Measurements from ENCODE around the gene GPR45. TPM values are rescaled to one million over a fixed set of nuclear protein-coding genes. Genes with fewer than 3 reads are reported as not detected.

GPR45 gene
- total and polyA plus RNA-seq, 2 experiments from 2014 or later, result not detected

DNA sequence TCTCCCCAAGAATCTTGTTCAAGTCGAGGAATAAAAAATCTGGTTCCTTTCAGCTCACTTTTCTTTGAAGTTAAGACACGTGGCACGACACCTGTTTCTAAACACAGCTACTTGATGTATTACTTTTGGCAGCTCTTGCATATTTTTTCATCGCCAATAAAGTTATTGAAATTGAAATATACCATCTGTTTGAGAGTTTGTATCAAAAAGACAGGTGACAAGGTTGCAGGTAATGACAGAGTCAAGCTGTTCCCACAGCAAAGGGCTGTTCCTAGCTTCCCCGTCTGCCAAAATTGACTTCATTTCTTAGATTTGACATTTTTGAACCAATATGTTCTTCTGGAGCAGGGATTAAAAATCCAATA, 5.5 kb upstream of the GPR45 start:
- peaks cover 12% of the 10 kb centered on the region; the same call in 1 of the 2 replicates for H3F3A ChIP-seq (ENCODE audit: insufficient read depth)
- in situ Hi-C loops (cut with MboI), result no loop called here
- WGBS, 2 experiments (ENCODE audit: low coverage in 1 of 2, low lambda C conversion rate in 2 of 2, missing lambda C conversion rate in 2 of 2), result 4 to 5% methylated on average over 5 of the region's 5 CpGs
- H3K27me3 ChIP-seq (replicated peaks; ENCODE audit: insufficient read depth), result 0 out of 2 replicates have a peak, but pooled peaks cover 9% of the 10 kb centered on the region
- peaks cover 11% of the 10 kb centered on the region for H3K4me1 ChIP-seq (ENCODE audit: insufficient read depth)
- H3K4me2 ChIP-seq (ENCODE audit: unreplicated experiment), result peak overlapping the region; percentile 39
- no peaks in the 10 kb centered on the region for H4K20me1 ChIP-seq (ENCODE audit: insufficient read depth)
- H3K36me3 ChIP-seq (ENCODE audit: low read depth), result no peaks in the 10 kb centered on the region
- H2AFZ ChIP-seq, result peak overlapping the region; percentile 50
- no peaks in the 10 kb centered on the region for H3K9me3 ChIP-seq (ENCODE audit: low read depth)
- H3K9me2 ChIP-seq (ENCODE audit: insufficient read depth), result no peaks in the 10 kb centered on the region
- no peak overlapping the region for H3K4me3 ChIP-seq
- H3K79me2 ChIP-seq (ENCODE audit: insufficient read depth), result no peaks in the 10 kb centered on the region
- H3K27ac ChIP-seq, result no peak overlapping the region
- no peak overlapping the region for H3K9ac ChIP-seq
- no peak for TF ChIP-seq EZH2 (IDR thresholded peaks at IDR 0.05; ENCODE audit: insufficient read depth, poor library complexity, severe bottlenecking)
- no peak for TF ChIP-seq EZH2phosphoT487 (IDR thresholded peaks at IDR 0.05; ENCODE audit: insufficient read depth, low read depth)
- DNase-seq, result no peak

DNA sequence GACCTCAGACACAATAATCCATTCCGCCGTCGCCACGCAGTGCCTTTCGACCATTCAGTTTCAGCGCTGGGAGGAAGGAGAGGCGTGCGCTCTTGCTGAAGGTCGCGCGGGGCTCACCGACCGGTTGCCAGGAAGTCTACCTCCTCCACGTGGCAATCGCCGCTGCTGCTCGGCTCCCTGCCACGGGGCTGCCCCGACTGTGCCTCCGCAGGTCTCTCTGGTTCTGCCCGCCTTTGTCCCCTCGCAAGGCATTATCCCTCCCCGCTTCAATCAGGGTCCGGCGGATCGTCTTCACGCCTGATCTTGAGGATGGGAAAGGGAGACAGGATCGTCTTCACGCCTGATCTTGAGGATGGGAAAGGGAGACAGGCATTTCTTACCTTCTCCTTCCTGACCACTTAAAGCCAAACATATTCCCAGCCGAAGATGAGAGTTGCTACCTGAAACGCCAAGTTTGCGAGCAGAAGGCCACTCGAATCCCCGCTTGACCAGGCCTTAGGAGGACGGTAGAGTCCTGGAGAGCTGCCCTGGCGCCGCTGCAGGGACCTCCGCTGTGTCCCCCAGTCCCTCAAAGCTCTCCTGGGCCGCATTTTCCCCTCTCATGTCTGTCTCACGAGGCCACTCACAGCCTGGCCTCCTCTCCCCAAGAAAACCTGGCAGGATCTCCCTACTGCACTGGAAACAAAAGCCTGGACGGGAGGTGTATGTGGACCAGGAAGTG, 4.3 kb upstream of the GPR45 start:
- H3K9me3 ChIP-seq (ENCODE audit: low read depth), result no peaks in the 10 kb centered on the region
- no peak overlapping the region for H3K9ac ChIP-seq
- peak; percentile 27 for DNase-seq
- no peaks in the 10 kb centered on the region for H3K79me2 ChIP-seq (ENCODE audit: insufficient read depth)
- no peaks in the 10 kb centered on the region for H3K36me3 ChIP-seq (ENCODE audit: low read depth)
- peak overlapping the region; percentile 64 for H2AFZ ChIP-seq
- 29% methylated on average over 41 of the region's 41 CpGs for WGBS, 2 experiments (ENCODE audit: low coverage in 1 of 2, low lambda C conversion rate in 2 of 2, missing lambda C conversion rate in 2 of 2)
- peaks cover 11% of the 10 kb centered on the region for H3K4me1 ChIP-seq (ENCODE audit: insufficient read depth)
- H3K4me3 ChIP-seq, result no peak overlapping the region
- peaks cover 12% of the 10 kb centered on the region; the same call in 1 of the 2 replicates for H3F3A ChIP-seq (ENCODE audit: insufficient read depth)
- no peaks in the 10 kb centered on the region for H4K20me1 ChIP-seq (ENCODE audit: insufficient read depth)
- H3K9me2 ChIP-seq (ENCODE audit: insufficient read depth), result no peaks in the 10 kb centered on the region
- H3K27ac ChIP-seq, result no peak overlapping the region
- H3K4me2 ChIP-seq (ENCODE audit: unreplicated experiment), result peak overlapping the region; percentile 23
- TF ChIP-seq EZH2phosphoT487 (IDR thresholded peaks at IDR 0.05; ENCODE audit: insufficient read depth, low read depth) (no peak), EZH2 (IDR thresholded peaks at IDR 0.05; ENCODE audit: insufficient read depth, poor library complexity, severe bottlenecking) (no peak)
- in situ Hi-C loops (cut with MboI), result no loop called here
- 0 out of 2 replicates have a peak, but pooled peaks cover 3% of the 10 kb centered on the region for H3K27me3 ChIP-seq (replicated peaks; ENCODE audit: insufficient read depth)

DNA sequence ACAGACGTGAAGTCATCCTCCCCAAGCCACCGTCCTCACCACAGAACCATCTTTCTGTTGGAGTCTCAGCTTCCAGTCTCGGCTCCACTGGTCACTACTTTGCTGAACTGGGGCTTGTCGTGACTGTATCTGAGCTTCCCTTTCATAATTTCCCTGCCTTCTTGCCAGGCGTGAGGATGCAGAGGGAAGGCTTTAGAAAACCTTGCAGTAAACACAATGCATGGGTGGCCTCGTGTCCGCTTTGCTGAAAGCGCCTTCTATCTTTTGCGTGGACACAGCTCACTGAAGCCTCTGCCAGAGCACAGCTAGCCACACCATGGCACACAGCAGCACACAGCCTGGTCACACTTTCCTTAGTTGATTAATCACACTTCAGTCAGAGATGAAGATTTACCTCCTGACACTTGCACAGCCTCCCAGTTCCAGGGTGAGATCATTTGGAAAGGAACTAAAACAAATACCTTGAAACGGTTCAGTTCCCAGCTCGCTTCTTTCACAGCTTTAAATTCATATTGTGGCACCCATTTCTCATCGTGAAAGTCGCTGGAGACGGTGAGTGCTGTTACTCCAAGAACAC, 2.8 kb upstream of the GPR45 start:
- Histone ChIP-seq H3K79me2 (ENCODE audit: insufficient read depth) (no peaks in the 10 kb centered on the region), H3K27me3 (replicated peaks; ENCODE audit: insufficient read depth) (0 out of 2 replicates have a peak, but pooled peaks cover 3% of the 10 kb centered on the region), H3F3A (ENCODE audit: insufficient read depth) (peaks cover 12% of the 10 kb centered on the region; the same call in 1 of the 2 replicates), H3K27ac (no peak overlapping the region), H4K20me1 (ENCODE audit: insufficient read depth) (no peaks in the 10 kb centered on the region), H3K4me3 (no peak overlapping the region), H2AFZ (no peak overlapping the region; the same call in 1 of the 2 replicates), H3K4me2 (ENCODE audit: unreplicated experiment) (no peak overlapping the region), H3K9me3 (ENCODE audit: low read depth) (no peaks in the 10 kb centered on the region), H3K9me2 (ENCODE audit: insufficient read depth) (no peaks in the 10 kb centered on the region), H3K9ac (no peak overlapping the region), H3K4me1 (ENCODE audit: insufficient read depth) (peaks cover 11% of the 10 kb centered on the region), H3K36me3 (ENCODE audit: low read depth) (no peaks in the 10 kb centered on the region)
- WGBS, 2 experiments (ENCODE audit: low coverage in 1 of 2, low lambda C conversion rate in 2 of 2, missing lambda C conversion rate in 2 of 2), result 77 to 83% methylated on average over 14 of the region's 14 CpGs
- no peak for TF ChIP-seq EZH2phosphoT487 (IDR thresholded peaks at IDR 0.05; ENCODE audit: insufficient read depth, low read depth)
- no peak for TF ChIP-seq EZH2 (IDR thresholded peaks at IDR 0.05; ENCODE audit: insufficient read depth, poor library complexity, severe bottlenecking)
- DNase-seq, result no peak
- in situ Hi-C loops (cut with MboI), result no loop called here

DNA sequence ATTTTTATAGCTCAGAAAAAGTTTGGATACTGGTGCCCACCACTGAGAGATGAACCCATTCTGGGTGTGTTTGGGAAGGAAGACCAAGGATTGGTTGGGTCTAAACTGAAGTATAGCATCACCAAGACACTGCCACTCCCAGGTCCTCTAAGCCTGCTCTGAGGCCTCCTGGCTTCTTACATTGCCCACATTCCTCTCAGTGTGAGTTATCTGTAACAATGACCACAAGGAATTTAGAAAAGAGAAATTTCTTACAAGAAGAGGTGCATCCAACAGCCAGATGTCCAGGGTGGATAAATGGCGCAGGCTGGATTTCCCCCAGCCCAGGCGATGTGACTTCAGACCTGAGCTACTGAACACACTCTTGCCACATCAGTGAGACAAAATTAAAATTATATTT, 1.6 kb upstream of the GPR45 start:
- Histone ChIP-seq H3K79me2 (ENCODE audit: insufficient read depth) (no peaks in the 10 kb centered on the region), H3K27ac (peak overlapping the region; percentile 40), H3K27me3 (replicated peaks; ENCODE audit: insufficient read depth) (0 out of 2 replicates have a peak, but pooled peaks cover 3% of the 10 kb centered on the region), H3K36me3 (ENCODE audit: low read depth) (no peaks in the 10 kb centered on the region), H3K9me3 (ENCODE audit: low read depth) (no peaks in the 10 kb centered on the region), H3K9ac (no peak overlapping the region), H3K4me2 (ENCODE audit: unreplicated experiment) (peak overlapping the region; percentile 62), H3K9me2 (ENCODE audit: insufficient read depth) (no peaks in the 10 kb centered on the region), H3F3A (ENCODE audit: insufficient read depth) (peaks cover 12% of the 10 kb centered on the region; the same call in 1 of the 2 replicates), H4K20me1 (ENCODE audit: insufficient read depth) (no peaks in the 10 kb centered on the region), H3K4me3 (no peak overlapping the region), H3K4me1 (ENCODE audit: insufficient read depth) (peaks cover 11% of the 10 kb centered on the region), H2AFZ (no peak overlapping the region)
- in situ Hi-C loops (cut with MboI), result no loop called here
- DNase-seq, result peak; percentile 94
- TF ChIP-seq EZH2phosphoT487 (IDR thresholded peaks at IDR 0.05; ENCODE audit: insufficient read depth, low read depth) (no peak), EZH2 (IDR thresholded peaks at IDR 0.05; ENCODE audit: insufficient read depth, poor library complexity, severe bottlenecking) (no peak)
- WGBS, 2 experiments (ENCODE audit: low coverage in 1 of 2, low lambda C conversion rate in 2 of 2, missing lambda C conversion rate in 2 of 2), result 66 to 68% methylated on average over 2 of the region's 2 CpGs
